ENCODE measurements around the gene ADAMTS5.

DNA sequence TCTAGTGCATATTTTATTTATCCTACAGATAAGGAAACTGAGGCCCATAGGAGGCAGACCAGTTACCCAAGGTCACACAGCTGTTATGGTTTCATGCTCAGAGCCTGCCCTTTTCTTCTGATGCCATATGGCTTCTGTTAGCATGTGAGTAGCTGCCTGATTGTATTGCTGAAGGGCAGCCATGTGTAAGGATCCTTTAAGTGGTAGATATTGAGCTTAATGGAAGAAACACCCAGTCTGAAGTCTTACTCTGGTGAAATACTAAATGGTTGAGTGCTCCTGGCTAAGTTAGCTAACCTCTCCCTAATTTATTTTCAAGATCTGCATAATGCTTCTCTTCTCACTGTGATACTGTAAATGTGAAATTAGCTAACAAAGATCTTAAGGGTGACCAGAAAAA lies 30.9 kb downstream of the ADAMTS5 start:
- TF ChIP-seq, protein P1, sequence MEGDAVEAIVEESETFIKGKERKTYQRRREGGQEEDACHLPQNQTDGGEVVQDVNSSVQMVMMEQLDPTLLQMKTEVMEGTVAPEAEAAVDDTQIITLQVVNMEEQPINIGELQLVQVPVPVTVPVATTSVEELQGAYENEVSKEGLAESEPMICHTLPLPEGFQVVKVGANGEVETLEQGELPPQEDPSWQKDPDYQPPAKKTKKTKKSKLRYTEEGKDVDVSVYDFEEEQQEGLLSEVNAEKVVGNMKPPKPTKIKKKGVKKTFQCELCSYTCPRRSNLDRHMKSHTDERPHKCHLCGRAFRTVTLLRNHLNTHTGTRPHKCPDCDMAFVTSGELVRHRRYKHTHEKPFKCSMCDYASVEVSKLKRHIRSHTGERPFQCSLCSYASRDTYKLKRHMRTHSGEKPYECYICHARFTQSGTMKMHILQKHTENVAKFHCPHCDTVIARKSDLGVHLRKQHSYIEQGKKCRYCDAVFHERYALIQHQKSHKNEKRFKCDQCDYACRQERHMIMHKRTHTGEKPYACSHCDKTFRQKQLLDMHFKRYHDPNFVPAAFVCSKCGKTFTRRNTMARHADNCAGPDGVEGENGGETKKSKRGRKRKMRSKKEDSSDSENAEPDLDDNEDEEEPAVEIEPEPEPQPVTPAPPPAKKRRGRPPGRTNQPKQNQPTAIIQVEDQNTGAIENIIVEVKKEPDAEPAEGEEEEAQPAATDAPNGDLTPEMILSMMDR (IDR thresholded peaks at IDR 0.05): no peak
- TF ChIP-seq ZFX (IDR thresholded peaks at IDR 0.05; ENCODE audit: borderline replicate concordance): no peak
